Measurements from ENCODE around the gene MACROD2. TPM values are rescaled to one million over a fixed set of nuclear protein-coding genes. Genes with fewer than 3 reads are reported as not detected.

The MACROD2 gene
- total RNA-seq, 1 experiment from 2014 or later, result 1.6 TPM

DNA sequence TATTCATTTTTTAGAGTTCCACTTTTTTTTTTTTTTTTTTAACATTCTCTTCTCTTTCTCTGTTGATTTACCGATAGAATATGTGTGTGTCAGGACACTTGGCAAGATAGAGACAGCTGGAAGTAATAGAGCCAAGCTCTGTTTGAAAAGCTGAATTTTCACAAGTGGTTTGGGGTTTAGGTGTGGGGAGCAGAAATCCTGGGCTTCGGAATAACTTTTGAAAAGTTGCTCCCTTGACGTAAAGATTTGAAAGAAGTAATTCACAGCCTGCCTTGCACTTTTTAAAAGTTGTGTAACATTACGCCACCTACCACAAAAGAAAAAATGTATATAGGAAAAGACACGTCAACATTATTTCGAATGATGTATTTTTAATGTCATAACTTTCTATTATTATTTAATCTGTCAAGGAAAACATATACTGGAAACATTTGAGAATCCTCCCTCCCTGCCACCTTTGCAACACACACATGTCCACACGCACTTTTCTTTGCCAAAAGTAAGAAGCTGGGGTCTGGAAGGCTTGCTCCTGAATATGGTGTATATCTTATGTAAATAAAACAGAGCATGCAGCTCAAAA, 1660.1 kb downstream of the MACROD2 start:
- H3K9me3 ChIP-seq (ENCODE audit: control insufficient read depth, low read depth, low read length), result no peaks in the 10 kb centered on the region
- TF ChIP-seq, protein P1, sequence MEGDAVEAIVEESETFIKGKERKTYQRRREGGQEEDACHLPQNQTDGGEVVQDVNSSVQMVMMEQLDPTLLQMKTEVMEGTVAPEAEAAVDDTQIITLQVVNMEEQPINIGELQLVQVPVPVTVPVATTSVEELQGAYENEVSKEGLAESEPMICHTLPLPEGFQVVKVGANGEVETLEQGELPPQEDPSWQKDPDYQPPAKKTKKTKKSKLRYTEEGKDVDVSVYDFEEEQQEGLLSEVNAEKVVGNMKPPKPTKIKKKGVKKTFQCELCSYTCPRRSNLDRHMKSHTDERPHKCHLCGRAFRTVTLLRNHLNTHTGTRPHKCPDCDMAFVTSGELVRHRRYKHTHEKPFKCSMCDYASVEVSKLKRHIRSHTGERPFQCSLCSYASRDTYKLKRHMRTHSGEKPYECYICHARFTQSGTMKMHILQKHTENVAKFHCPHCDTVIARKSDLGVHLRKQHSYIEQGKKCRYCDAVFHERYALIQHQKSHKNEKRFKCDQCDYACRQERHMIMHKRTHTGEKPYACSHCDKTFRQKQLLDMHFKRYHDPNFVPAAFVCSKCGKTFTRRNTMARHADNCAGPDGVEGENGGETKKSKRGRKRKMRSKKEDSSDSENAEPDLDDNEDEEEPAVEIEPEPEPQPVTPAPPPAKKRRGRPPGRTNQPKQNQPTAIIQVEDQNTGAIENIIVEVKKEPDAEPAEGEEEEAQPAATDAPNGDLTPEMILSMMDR (conservative IDR thresholded peaks at IDR 0.05), result no peak
- no peak overlapping the region for H3K23ac ChIP-seq (ENCODE audit: insufficient read length, low read depth, low read length)
- no peak overlapping the region for H3K18ac ChIP-seq (ENCODE audit: insufficient read length, low read depth, low read length)
- H2BK12ac ChIP-seq (ENCODE audit: insufficient read length, low read depth, low read length), result no peak overlapping the region
- no peaks in the 10 kb centered on the region for H3K36me3 Mint-ChIP-seq (ENCODE audit: insufficient read depth in 1 of 3, low read depth in 3 of 3)
- H3K79me2 ChIP-seq (ENCODE audit: insufficient read depth, low read length), result no peaks in the 10 kb centered on the region
- no peak overlapping the region for H3K27ac ChIP-seq (ENCODE audit: insufficient read length, low read depth, low read length)
- H2BK20ac ChIP-seq (ENCODE audit: low read depth, low read length, poor library complexity, severe bottlenecking), result no peak overlapping the region
- H2AK5ac ChIP-seq (ENCODE audit: insufficient read length, low read length), result no peak overlapping the region
- peaks cover 16 to 27% of the 10 kb centered on the region in 2 experiments for H3K4me1 Mint-ChIP-seq
- no peak overlapping the region for H3K4me2 ChIP-seq (ENCODE audit: insufficient read depth, insufficient read length, low read length)
- no peak overlapping the region for H3K4ac ChIP-seq (ENCODE audit: low read depth, low read length)
- no peaks in the 10 kb centered on the region for H4K20me1 ChIP-seq (ENCODE audit: control insufficient read depth, insufficient read depth, insufficient read length)
- H2AFZ ChIP-seq (ENCODE audit: low read length), result no peak overlapping the region
- H4K8ac ChIP-seq (replicated peaks; ENCODE audit: insufficient read length, low read depth, low read length), result no peak overlapping the region
- H3K27ac Mint-ChIP-seq, result no peak overlapping the region
- no peak overlapping the region for H3K9ac ChIP-seq (ENCODE audit: extremely low read depth, insufficient read length, low read length)
- H3K9me3 Mint-ChIP-seq, result no peaks in the 10 kb centered on the region
- no peaks in the 10 kb centered on the region for H3K23me2 ChIP-seq (ENCODE audit: insufficient read length, low read depth, low read length, poor library complexity, severe bottlenecking)
- no CpG with 5 or more reads among the region's 7 CpGs for WGBS (ENCODE audit: extremely low coverage, insufficient read length, low lambda C conversion rate)
- H2BK5ac ChIP-seq (ENCODE audit: insufficient read length, low read length), result no peak overlapping the region
- H3T11ph ChIP-seq (ENCODE audit: low read length), result no peak overlapping the region
- no peaks in the 10 kb centered on the region for H3K27me3 ChIP-seq (ENCODE audit: insufficient read depth, low read length)
- no peak overlapping the region for H2BK120ac ChIP-seq (ENCODE audit: low read depth, low read length, poor library complexity, severe bottlenecking)
- H3K4me3 Mint-ChIP-seq, result no peak overlapping the region
- no peak overlapping the region for H3K56ac ChIP-seq (ENCODE audit: insufficient read length, low read depth, low read length)
- H3K79me1 ChIP-seq (ENCODE audit: insufficient read depth, low read depth, low read length, poor library complexity, severe bottlenecking), result no peaks in the 10 kb centered on the region
- peaks cover 2% of the 10 kb centered on the region; the same call in 1 of the 2 replicates for H3K4me1 ChIP-seq (ENCODE audit: insufficient read depth, low read length)
- H3K14ac ChIP-seq (ENCODE audit: insufficient read depth, low read length), result no peak overlapping the region
- H3K27me3 Mint-ChIP-seq (ENCODE audit: low read depth), result no peaks in the 10 kb centered on the region
- DNase-seq, result no peak
- H4K91ac ChIP-seq (ENCODE audit: insufficient read length, low read depth, low read length), result no peak overlapping the region
- H2BK15ac ChIP-seq (ENCODE audit: low read depth, low read length), result no peak overlapping the region
- H4K5ac ChIP-seq (ENCODE audit: insufficient read length, low read depth, low read length), result no peak overlapping the region

Data from H9 (cell line).